Measurements from ENCODE around the gene RNF225. TPM values are rescaled to one million over a fixed set of nuclear protein-coding genes. Genes with fewer than 3 reads are reported as not detected.
A peak's percentile ranks its signal among the peaks of the same experiment; 100 is the strongest.

The RNF225 gene
- total and polyA plus RNA-seq, 2 donors (not counting 1 experiment from before 2014, with no cell fraction given), result 0.49 TPM; not detected in 1

DNA sequence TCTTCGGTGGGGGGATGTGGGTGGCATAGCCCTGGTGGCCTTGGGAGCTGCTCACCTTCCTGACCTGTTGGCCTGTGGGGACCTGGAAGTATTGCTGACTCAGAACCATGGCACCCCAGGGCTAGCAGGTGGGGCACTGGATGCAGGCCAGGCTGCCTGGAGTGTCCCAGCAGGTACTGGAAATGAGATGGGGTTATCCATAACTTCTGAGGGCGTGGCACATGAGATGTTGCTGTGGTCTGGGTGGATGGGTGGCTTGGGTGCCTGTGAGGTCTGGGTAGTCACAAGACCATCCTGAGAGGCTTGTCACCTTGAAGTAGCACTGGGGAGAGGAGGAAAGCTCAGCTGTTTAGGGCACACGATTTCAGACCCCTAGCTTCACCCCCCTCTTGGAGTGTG, 636 bp upstream of the RNF225 start:
- Histone ChIP-seq H3K27ac (ENCODE audit: low read length in 2 of 2) (no peak overlapping the region), H3K4me2 (replicated peaks; ENCODE audit: low read depth, low read length, poor library complexity, severe bottlenecking) (no peak overlapping the region), H3K4me3 (ENCODE audit: control extremely low read depth in 1 of 5, extremely low read depth in 1 of 5, insufficient read depth in 1 of 5, low read depth in 2 of 5, low read length in 4 of 5) (no peak overlapping the region), H3K9ac (ENCODE audit: low read length) (no peak overlapping the region), H3K27me3 (replicated peaks in 1 of 4; ENCODE audit: control extremely low read depth in 1 of 4, control insufficient read depth in 3 of 4, insufficient read depth in 4 of 4, low read length in 3 of 4) (peaks cover 0 to 27% (median 10%) of the 10 kb centered on the region in 4 experiments), H3K4me1 (ENCODE audit: control insufficient read depth in 2 of 2, insufficient read depth in 2 of 2, low read length in 2 of 2) (peaks cover 4 to 6% of the 10 kb centered on the region in 2 donors), H3K9me3 (ENCODE audit: control extremely low read depth in 1 of 3, control insufficient read depth in 2 of 3, insufficient read depth in 1 of 3, low read length in 2 of 3) (peaks cover 0 to 12% (median 0%) of the 10 kb centered on the region in 3 donors), H3K79me2 (ENCODE audit: control insufficient read depth, insufficient read depth, low read length) (peaks cover 31% of the 10 kb centered on the region), H3K36me3 (replicated peaks in 1 of 2; ENCODE audit: control extremely low read depth in 1 of 2, control insufficient read depth in 1 of 2, extremely low read depth in 1 of 2, insufficient read depth in 2 of 2, low read length in 1 of 2) (peaks cover 0 to 37% of the 10 kb centered on the region in 2 experiments), H4K20me1 (ENCODE audit: control insufficient read depth, insufficient read depth, low read length, poor library complexity, severe bottlenecking) (peaks cover 50% of the 10 kb centered on the region), H2AFZ (ENCODE audit: insufficient read depth, low read depth, low read length, poor library complexity, severe bottlenecking) (no peak overlapping the region)
- intact Hi-C loops (cut with micrococcal nuclease), result no loop called here
- POLR2A ChIA-PET, result interaction anchor here (0.8 kb wide), 1 partner anchor 648 kb away, joined by 6 read pairs; no protein-coding TSS in a partner anchor
- no peaks in the 10 kb centered on the region for H3K27me3 Mint-ChIP-seq
- TF ChIP-seq, protein P1, sequence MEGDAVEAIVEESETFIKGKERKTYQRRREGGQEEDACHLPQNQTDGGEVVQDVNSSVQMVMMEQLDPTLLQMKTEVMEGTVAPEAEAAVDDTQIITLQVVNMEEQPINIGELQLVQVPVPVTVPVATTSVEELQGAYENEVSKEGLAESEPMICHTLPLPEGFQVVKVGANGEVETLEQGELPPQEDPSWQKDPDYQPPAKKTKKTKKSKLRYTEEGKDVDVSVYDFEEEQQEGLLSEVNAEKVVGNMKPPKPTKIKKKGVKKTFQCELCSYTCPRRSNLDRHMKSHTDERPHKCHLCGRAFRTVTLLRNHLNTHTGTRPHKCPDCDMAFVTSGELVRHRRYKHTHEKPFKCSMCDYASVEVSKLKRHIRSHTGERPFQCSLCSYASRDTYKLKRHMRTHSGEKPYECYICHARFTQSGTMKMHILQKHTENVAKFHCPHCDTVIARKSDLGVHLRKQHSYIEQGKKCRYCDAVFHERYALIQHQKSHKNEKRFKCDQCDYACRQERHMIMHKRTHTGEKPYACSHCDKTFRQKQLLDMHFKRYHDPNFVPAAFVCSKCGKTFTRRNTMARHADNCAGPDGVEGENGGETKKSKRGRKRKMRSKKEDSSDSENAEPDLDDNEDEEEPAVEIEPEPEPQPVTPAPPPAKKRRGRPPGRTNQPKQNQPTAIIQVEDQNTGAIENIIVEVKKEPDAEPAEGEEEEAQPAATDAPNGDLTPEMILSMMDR (IDR thresholded peaks at IDR 0.05), result no peak
- TF ChIP-seq EZH2 (IDR thresholded peaks at IDR 0.05; ENCODE audit: borderline replicate concordance, insufficient read depth, low read depth, low read length, poor library complexity, severe bottlenecking), result no peak
- CTCF ChIA-PET, result no interaction called here
- H3K4me3 Mint-ChIP-seq, result no peak overlapping the region
- peak; percentile 19 for DNase-seq
- no peak overlapping the region for H3K27ac Mint-ChIP-seq
- WGBS (ENCODE audit: insufficient coverage), result 76% methylated on average over 2 of the region's 3 CpGs
- peaks cover 7% of the 10 kb centered on the region for H3K4me1 Mint-ChIP-seq
- ATAC-seq (ENCODE audit: low read depth), result no peak
- H3K9me3 Mint-ChIP-seq (ENCODE audit: insufficient read depth), result no peaks in the 10 kb centered on the region

DNA sequence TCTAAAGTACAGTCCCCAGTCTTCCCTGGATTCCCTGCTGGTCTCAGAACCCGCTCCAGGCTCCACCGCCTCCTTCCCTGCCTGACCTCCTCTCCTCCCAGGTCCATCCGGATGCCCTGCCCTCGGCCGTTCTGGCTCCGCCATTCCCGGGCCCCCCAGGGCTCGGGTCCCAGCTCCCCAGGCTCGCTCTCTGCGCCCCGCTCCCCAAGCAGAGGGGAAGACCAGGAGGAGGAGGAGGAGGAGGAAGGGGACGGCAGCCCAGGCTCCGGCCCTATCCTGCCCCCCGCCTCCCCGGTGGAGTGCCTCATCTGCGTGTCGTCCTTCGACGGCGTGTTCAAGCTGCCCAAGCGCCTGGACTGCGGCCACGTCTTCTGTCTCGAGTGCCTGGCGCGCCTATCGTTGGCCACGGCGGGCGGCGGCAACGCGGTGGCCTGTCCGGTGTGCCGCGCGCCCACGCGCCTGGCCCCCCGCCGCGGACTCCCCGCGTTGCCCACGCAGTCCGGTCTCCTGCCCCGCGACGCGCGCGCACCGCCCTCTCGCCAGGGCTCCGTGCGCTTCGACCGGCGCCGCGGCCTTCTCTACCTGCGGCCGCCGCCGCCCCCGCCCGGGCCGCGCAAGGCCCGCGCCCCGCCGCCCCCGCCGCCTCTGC, 647 bp downstream of the RNF225 start:
- no peak overlapping the region for H3K4me3 Mint-ChIP-seq
- Histone ChIP-seq H3K79me2 (ENCODE audit: control insufficient read depth, insufficient read depth, low read length) (peaks cover 20% of the 10 kb centered on the region), H3K36me3 (replicated peaks in 1 of 2; ENCODE audit: control extremely low read depth in 1 of 2, control insufficient read depth in 1 of 2, extremely low read depth in 1 of 2, insufficient read depth in 2 of 2, low read length in 1 of 2) (peaks cover 0 to 31% of the 10 kb centered on the region in 2 experiments), H3K27ac (ENCODE audit: low read length in 2 of 2) (no peak overlapping the region), H4K20me1 (ENCODE audit: control insufficient read depth, insufficient read depth, low read length, poor library complexity, severe bottlenecking) (peaks cover 38% of the 10 kb centered on the region), H3K4me3 (ENCODE audit: control extremely low read depth in 1 of 5, extremely low read depth in 1 of 5, insufficient read depth in 1 of 5, low read depth in 2 of 5, low read length in 4 of 5) (no peak overlapping the region), H3K9ac (ENCODE audit: low read length) (no peak overlapping the region), H3K4me1 (ENCODE audit: control insufficient read depth in 2 of 2, insufficient read depth in 2 of 2, low read length in 2 of 2) (peaks cover 10 to 14% of the 10 kb centered on the region in 2 donors), H3K4me2 (replicated peaks; ENCODE audit: low read depth, low read length, poor library complexity, severe bottlenecking) (peak overlapping the region; percentile 43), H3K27me3 (replicated peaks in 1 of 4; ENCODE audit: control extremely low read depth in 1 of 4, control insufficient read depth in 3 of 4, insufficient read depth in 4 of 4, low read length in 3 of 4) (peaks cover 0 to 27% (median 10%) of the 10 kb centered on the region in 4 experiments), H2AFZ (ENCODE audit: insufficient read depth, low read depth, low read length, poor library complexity, severe bottlenecking) (no peak overlapping the region), H3K9me3 (ENCODE audit: control extremely low read depth in 1 of 3, control insufficient read depth in 2 of 3, insufficient read depth in 1 of 3, low read length in 2 of 3) (peaks cover 0 to 12% (median 0%) of the 10 kb centered on the region in 3 donors)
- H3K9me3 Mint-ChIP-seq (ENCODE audit: insufficient read depth), result no peaks in the 10 kb centered on the region
- ChIA-PET POLR2A (interaction anchor here (0.6 to 0.7 kb wide), 2 partner anchors 9 to 1192 kb away, joined by 3 to 5 read pairs; partner anchors contain the start of gene RPS5), CTCF (no interaction called here)
- H3K27me3 Mint-ChIP-seq, result peaks cover 2% of the 10 kb centered on the region
- DNase-seq (no peak), ATAC-seq (ENCODE audit: low read depth) (no peak)
- TF ChIP-seq, protein P1 (IDR thresholded peaks at IDR 0.05), result no peak
- TF ChIP-seq EZH2 (IDR thresholded peaks at IDR 0.05; ENCODE audit: borderline replicate concordance, insufficient read depth, low read depth, low read length, poor library complexity, severe bottlenecking), result no peak
- peaks cover 4% of the 10 kb centered on the region for H3K4me1 Mint-ChIP-seq
- H3K27ac Mint-ChIP-seq, result no peak overlapping the region
- intact Hi-C loops (cut with micrococcal nuclease), result no loop called here
- WGBS (ENCODE audit: insufficient coverage), result 14% methylated on average over 73 of the region's 75 CpGs

Data from B cell (primary cell).